NOMO-1 treated with DMSO at 0.1 percent for 48 hours (cell line): ENCODE results near the gene DGKI.

Source experiments
- DNase-seq: peaks from one replicate; lab custom pipeline; 2025; ENCODE audit not compliant: unreplicated experiment; lab: John Stamatoyannopoulos, UW

DGKI gene

DNA sequence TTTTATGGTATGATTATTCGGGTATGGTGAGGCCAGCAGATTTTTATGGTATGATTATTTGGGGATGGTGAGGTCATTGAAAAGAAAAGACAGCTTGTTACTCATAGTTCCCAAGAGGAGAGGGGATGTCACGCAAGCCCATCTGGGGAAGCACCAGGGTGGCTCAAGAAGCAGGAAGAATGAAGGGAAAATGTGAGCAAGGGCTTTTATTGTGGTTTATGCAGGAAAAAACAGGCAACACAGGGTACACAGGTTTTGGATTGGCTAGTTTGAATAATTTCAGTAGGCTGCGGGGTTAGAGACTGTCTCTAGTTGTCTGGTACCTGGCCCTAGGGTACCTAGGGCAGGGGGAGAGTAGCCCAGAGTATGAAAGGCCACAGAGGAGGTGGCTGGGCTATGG lies 26.8 kb upstream of the DGKI start:
- no peak for DNase-seq

DNA sequence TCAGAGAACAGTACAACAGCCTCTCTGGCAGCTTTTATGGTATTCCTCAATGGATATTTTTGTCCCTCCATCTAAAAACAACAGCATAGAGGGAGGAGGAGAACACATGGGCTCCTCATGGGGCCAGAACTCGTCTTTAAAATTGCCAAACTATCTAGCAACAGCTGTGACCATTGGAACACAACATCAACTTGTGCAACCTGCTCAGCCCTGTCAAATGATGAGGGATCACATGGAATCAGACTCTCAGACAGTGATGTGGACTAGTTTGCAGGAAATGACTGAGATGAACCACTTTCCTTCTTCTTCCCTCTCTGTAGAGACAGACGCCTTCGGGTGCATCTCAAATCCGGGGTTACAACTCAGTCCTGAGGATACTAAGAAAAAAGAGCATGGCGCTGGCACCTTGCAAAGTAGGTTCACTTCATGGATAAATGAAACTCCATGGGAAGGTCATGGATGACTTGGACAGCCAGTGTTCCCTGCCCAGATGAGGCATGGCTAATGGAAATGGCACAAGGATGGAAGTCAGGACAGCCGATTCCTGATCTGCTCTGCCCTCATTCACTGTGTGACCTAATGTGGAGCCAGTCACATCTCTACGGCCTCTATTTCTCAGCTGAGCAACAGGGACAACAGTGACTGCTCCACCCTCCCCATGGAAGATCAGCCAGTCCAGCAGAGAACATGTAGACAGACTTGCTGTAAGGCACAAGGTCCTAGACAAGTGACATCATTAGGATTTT lies 24.6 kb upstream of the DGKI start:
- DNase-seq, result no peak

DNA sequence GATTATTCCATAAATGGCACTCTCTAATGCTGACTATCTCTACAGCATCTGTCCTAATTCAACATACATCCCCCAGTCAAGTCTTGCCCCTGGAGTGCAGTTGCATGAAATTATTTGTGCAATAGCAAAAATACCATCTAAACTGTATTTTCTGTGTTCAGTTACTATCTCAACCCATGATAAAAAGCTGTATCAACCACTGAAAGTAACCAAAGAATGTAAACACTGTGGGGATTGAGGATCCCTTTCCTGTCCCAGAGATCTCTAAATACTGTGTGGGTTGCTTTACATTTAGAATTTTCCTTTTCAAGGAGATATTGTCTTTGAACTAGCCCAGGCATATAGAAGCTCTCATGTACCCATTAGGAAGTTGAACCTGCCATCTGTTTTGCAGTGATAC lies 23.9 kb upstream of the DGKI start:
- DNase-seq, result no peak

DNA sequence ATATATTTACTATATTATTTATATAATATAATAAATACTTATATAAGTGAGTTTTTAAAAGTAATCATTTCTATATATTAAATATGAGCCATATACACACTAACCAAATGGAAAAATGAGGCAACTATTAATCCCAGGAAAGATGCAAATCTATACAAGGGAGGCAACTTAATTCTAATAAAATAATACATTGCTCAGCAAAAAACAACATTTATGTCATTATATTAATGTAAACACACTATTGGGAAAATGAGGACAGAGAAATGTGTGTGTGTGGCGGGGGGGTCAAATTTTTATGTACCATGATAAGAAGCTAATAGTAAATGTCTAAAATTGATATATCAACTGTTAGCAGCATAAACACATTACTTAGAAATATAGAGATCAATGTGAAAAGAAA lies 23.3 kb upstream of the DGKI start:
- DNase-seq, result no peak

DNA sequence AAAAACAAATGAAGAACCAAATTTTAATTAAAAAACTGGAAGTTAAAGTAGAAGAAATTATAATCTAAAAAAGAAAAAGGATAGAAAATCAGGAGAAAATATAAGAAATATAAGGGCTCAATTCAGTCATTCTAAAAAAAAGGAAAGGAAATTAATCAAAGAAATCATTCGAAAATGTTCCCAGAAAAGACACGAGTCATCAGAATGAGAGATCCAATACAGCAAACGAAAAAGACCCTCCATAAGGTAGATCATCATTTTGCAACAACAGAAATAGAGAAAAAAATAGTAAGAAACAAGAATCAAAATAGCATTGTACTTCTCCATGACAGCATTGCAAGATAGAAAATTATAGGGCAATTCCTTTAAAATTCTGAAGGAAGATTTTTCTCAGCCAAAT lies 22.5 kb upstream of the DGKI start:
- no peak for DNase-seq

DNA sequence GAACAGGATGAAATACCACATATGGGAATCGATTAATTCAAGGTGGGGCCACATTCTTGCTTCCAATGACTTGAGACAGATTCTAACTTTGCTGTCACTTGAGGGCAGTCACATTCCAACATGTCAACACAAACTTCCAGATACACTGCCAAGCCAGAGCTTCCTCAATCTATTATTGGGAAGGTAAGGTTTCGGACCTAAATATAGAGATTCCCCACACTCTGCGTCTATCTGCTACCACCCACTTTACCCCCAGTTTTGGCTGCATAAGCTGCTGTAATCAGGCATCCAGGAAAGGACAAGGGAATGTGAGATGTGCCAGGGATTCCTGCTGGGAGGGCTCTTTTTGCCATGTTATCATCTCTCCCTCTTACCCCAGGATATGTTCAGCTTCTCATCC lies 20.5 kb upstream of the DGKI start:
- no peak for DNase-seq

DNA sequence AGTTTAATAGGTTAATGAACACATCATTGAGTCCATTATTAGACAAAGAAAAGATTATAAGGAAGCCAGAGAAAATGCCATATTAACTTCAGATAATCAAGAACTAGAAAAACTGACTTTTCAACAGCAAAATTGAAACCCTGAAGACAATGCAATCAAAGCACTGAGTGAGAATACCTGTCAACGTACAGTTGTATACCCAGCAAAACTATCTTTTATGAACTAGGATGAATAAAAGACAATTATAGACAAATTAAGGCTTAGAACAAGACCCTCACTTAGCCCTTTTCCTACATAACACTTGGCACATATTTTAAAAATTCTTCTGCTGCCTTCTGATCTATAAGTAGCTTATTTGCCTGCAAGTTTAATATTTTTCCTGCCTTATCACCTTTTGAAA lies 19.0 kb upstream of the DGKI start:
- no peak for DNase-seq

DNA sequence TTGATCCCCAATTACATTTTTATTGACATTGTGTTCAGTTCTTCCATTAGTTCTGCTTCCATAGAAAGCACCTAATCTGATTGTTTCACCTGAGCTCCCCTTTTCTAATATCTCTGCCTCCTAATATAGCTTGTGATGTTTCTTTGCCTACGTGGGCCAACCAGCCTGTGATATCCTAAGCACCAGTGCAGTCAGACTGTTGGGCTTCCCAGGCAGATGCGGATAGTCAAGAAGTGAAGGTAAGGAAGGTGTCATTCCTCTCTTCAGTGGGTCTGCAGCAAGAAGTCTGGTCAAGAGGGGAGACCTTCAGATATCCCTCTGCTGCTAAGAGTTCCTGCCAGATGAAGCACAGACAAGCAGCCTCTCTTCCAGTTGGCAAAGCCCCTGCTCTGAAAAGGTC lies 16.2 kb upstream of the DGKI start:
- DNase-seq, result no peak

DNA sequence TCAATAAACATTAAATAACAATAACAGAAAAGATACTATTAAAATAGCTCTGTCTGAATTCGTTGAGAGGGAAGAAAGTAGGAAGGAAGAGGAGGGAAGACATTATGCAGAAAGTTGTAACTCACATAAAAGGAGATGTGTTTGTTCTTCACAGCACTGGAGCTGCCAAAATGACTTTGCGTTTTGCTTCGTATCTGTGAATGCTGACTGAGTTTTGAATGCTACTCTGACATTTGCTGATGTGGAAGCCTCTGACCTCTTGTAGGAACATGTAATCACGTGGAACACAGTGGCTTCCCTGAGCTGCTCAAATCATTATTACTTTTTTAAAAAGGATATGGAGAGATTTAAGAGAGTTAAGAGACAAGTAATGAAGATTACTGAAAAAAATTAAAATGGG lies 15.6 kb upstream of the DGKI start:
- no peak for DNase-seq

DNA sequence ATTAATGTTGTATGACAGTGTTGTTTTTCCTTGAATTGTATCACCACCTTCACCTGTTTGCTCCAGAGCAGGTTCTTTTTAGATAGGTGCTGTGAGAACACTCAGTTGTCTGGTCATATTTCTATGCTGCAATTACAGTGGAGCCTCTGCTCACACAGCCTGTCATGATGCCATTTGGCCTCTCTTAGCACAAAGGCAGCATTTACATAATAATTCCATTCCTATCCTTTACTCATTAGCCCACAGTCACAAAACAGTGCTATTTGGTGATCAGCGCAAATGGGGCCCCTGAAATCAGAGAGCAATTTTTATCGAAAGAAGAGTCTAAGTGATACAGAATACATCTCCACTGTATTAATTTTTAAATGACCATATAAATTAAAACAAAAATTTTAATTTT lies 13.8 kb upstream of the DGKI start:
- no peak for DNase-seq

DNA sequence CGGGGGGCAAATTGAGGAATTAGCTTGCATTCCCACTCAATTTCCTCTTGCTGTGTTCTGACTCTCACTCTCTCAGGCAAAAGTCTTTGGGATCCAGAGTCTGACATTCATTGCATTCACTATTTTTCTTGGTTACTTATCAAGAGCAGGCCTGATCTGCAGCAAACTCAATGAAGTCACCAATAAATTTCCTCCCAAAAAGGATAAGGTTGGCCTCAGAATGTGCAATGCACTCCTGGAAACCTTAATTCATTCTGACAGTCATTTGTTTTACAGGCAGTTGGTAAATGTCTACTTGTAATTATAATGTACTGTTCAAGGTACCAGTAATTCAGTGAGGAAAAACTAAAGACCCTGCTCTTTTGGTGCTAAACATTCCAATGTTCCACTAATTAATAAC lies 6.3 kb upstream of the DGKI start:
- no peak for DNase-seq

DNA sequence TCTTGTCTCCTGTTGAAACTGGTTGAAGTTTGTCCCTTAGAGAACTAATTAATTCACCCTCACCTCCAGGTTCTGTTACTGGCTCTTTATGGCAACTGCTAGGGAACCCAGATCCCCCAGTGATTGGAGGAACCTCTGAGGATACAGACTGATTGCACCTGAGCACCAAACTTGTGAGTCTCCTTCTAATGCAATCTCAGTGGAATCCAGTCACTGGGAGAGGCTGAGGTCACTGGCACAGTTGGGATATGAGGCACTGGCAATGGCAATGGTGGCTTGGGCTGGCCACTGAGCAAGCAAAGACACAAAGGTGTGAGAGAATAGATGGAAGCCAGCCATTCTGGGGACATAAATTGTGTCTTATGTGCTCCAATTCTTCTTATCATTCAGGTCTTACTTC lies 5.3 kb upstream of the DGKI start:
- DNase-seq, result no peak

DNA sequence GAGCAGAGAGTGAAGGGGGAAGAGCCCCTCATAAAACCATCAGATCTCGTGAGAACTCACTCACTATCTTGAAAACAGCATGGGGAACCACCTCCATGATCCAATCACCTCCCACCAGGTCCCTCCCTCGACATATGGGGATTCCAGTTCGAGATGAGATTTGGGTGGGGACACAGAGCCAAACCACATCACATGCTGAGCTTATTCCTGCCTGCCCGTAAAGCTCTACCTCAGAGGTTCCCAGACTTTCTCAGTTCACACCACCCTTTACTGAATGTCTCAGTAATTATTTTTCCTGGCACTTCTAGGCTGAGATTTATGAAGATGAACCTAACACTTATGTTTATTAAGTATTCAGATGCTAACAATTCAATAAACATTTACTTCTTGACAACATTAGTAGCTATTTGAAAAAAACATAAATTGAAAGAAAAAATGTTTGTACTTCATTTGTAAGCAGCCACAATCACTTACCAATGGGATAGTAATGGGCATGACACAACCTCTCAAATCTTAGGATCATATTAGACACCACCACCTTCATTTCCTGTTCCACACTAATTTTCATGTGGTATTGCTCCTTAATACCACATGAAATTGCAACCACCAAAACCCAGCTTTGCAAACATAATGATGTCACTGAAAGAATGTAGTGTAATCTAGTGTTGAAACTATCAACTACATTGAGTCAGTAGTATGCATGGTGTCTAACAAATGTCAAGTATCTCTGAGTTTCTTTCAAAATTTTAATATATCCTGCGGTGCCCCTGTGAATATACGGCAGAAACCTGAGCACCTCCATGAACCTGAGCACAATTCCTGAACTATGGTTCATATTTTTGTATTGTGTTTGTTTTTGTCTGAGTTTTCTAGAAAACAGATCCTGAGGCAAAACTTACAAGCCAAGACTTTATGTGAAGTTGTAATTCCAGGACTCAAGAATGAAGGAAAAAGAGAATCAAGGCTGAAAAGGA lies 4.5 kb upstream of the DGKI start:
- DNase-seq, result no peak

DNA sequence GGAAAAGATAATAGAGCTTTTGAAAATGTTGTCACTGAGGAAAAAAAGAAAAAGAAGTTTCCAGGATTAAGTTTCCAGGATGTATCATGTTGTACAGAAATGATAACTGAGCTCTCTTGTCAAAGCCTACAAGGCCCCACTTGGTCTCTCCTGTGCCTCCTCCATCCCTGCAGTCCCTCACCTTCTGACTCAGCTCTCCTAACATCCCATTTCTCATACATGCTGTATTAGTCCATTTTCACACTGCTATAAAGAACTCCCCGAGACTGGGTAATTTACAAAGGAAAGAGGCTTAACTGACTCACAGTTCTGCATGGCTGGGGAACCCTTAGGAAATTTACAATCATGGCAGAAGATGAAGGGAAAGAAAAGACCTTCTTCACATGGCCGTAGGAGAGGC lies 3.8 kb upstream of the DGKI start:
- DNase-seq, result no peak

DNA sequence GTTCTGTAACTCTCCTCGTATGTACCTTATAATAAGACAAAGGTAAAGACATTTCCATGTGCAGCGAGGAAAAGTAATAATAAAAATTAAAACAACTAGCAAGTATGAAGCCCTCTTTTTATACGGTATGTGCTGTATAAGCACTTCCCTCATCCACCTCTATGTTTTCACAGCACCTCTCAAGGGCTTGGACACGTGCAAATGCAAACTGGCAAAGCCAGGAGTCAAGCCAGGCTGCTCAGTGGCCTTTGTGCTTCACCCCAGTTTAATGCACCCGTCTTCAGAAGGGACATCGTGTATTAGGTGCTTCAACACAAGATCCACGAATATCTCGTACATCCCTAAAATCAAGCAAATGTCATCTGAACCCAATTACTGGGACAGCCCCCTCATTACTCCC lies 1.3 kb upstream of the DGKI start:
- no peak for DNase-seq

DNA sequence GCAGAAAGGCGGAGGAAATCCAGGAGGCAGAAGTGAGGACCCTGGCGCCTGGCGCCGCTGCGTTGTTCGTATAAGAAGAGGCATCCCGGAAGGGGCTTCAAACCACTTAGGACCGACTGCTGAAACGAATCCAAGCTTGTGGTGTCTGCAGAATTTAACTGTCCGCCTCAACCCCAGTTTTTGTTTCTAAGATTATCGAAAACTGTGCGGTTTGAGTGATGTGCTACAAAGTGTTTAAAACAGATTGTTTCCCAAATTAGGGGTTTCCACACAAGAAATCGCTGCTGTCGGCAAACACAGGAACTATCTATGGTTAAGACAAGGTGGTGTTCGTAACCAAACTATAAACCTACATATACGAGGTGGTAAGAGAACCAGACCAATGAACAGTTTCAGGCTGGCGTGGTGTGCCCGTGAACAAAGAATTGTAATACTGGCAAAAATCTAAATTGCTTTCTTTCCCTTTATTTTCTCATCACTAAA lies 835 bp upstream of the DGKI start:
- DNase-seq, result no peak

DNA sequence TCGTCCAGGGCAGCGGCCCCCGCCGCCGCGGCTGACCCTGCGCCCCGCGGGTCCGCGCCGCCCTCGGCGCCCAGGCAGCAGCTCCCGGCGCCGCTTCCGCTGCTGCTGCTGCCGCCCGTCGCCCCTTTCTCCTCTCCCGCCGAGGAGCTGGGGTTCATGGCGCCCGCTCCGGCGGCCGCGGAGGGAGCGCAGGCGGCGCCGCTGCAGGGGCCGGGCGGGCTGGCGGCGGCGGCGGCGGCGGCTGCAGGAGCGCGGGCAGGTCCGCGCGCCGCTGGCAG lies 286 bp downstream of the DGKI start:
- no peak for DNase-seq

DNA sequence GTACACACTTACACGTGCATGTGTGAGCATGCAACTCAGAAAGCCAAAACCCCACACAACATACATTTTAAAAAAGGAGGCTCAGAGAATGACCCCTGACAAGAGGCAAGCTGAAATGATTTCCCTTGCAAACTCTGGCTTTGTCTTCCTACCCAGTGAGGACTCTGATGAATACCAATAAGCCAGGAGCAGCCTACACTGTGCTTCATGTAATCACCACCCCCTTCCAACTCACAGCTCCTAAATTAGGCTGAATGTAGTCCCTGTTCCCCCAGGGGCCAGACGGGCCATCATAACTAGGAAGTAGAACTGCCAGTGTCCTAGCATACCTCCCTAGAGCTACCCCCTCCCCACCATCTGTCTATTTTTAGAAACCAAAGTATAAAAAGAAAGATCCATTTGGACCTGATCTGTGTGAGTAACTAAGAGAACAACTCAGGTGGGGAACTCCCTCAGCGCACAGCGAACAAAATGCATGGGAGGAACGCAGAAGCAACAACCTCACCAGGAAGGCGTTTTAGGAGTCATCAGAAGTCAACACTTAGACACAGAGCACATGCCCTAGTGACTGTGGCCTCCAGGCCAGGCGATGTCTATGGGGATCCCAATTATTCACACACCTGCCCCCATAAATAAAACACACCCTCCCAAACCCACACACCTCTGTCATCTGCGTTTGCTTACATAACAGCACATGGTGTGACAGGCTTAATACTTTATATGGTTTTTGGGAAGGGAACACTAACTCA lies 1.9 kb downstream of the DGKI start:
- DNase-seq, result no peak

DNA sequence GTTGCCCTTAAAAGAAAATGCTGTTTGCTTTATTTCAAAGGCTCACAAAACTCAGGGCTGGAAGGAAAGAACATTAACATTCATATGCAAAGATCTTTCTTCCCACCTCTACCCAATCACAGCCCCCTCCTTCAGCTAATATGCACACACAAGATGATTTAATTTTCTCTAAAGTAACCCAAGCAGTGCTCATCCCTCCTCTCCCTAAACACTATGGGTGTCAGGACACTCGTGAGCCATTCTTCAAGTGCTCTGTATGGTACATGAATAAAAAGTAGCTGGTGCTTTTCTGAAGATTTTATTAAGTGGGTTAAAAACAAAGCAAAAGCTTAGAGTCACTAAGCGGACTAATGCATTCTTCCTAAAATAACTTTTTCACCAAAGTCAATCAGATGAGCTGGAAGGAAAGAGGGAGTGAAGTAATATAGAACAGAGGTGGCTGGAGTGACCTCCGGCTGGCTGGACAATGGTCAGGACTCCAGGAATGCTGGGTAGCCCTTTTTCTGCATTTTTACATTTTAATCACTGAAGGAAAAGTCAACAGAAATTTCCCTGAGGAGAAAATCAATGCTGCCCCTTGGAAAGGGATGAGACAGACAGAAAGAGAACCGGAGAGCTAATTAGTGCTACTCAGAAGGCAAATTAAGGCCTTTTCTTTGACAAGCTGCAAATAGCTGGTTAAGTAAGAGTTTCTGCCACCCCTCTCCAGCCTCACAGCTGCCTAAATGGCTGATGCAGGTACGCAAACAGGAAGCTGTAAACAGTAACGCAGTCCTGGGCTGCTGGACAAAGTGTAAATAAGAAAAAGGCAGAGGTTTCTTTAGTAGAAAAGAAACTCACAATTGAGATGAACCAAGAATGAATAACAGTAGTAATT lies 6.6 kb downstream of the DGKI start:
- no peak for DNase-seq

DNA sequence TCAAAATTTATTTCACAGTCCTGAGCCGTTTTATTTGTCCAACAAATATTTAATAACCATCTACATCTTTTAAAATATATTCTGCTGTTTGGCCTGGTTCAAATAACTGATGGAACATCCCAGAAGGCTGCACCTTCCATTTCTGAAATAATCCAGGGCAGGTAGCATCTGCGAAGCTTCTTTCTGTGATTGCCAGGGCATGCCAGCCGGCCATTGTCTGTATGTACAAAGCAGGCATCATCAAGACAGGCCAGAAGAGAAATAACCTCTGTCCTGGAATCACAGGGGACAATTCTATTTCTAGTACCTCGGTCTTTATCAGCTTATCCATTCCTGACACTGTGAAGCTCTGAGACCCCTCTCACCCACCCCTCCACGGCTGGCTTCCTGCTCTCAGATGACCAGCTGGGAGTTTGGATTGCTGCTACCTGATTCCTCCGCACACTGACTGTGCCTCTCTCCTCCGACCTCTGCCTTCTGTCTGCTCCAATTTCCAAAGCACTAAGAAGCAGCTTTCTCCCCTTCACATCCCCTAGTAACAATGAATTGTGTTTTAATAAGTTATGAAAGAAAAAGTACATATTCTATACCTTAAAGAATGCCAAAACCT lies 8.0 kb downstream of the DGKI start:
- DNase-seq, result no peak
